Muscle of back (tissue), 13 donors: ENCODE results near the gene HDHD2. TPM values are rescaled to one million over a fixed set of nuclear protein-coding genes. Genes with fewer than 3 reads are reported as not detected.
A peak's percentile ranks its signal among the peaks of the same experiment; 100 is the strongest.
"Not testable (repeated sequence)": the region's sequence is repeated elsewhere in the genome, so short reads cannot be mapped to it uniquely, and the experiment has no call there.

Source experiments
- DNase-seq, 3 donors: peaks; one replicate each; pipeline versions ENCODE4 v3.0.0 to v3.0.0-alpha.2; 2013
- long read RNA-seq, 9 donors: transcript quantifications; one replicate each; lab custom pipeline, GENCODE V29; 2026
- polyA plus RNA-seq, 10 donors: library from polyadenylated mRNA; unstranded; fragments of 120-200 nt; gene quantifications; one replicate each; pipeline ENCODE4 v1.2.1, GENCODE V29; 2013; ENCODE audit not compliant: insufficient read length in 10 of 10

HDHD2 gene, protein sequence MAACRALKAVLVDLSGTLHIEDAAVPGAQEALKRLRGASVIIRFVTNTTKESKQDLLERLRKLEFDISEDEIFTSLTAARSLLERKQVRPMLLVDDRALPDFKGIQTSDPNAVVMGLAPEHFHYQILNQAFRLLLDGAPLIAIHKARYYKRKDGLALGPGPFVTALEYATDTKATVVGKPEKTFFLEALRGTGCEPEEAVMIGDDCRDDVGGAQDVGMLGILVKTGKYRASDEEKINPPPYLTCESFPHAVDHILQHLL
- polyA plus RNA-seq = 10 to 100 TPM; 17.4 to 30.2 (median 24.0) TPM
- long read RNA-seq, donor 1, transcript HDHD2-201 (7 exons, 2,212 nt) = major isoform, 5 of 9 reads
- long read RNA-seq, donor 1, partial matches to known transcripts = 0 of 9 reads
- long read RNA-seq, donor 1, other reads (novel, unspliced or antisense) = 0 of 9 reads
- long read RNA-seq, donor 2, transcript HDHD2-201 (7 exons, 2,212 nt) = major isoform, 6 of 6 reads
- long read RNA-seq, donor 2, partial matches to known transcripts = 0 of 6 reads
- long read RNA-seq, donor 2, other reads (novel, unspliced or antisense) = 0 of 6 reads
- long read RNA-seq, donor 3 = 0 reads
- long read RNA-seq, donor 4, partial matches to known transcripts = 0 of 8 reads
- long read RNA-seq, donor 4, other reads (novel, unspliced or antisense) = 0 of 8 reads
- long read RNA-seq, donor 5, transcript HDHD2-201 (7 exons, 2,212 nt) = major isoform, 11 of 14 reads
- long read RNA-seq, donor 5, partial matches to known transcripts = 0 of 14 reads
- long read RNA-seq, donor 5, other reads (novel, unspliced or antisense) = 0 of 14 reads
- long read RNA-seq, donor 6, transcript HDHD2-201 (7 exons, 2,212 nt) = major isoform, 8 of 12 reads
- long read RNA-seq, donor 6, partial matches to known transcripts = 0 of 12 reads
- long read RNA-seq, donor 6, other reads (novel, unspliced or antisense) = 0 of 12 reads
- long read RNA-seq, donor 7, partial matches to known transcripts = 0 of 3 reads
- long read RNA-seq, donor 7, other reads (novel, unspliced or antisense) = 0 of 3 reads
- long read RNA-seq, donor 8, partial matches to known transcripts = 0 of 4 reads
- long read RNA-seq, donor 8, other reads (novel, unspliced or antisense) = 0 of 4 reads
- long read RNA-seq, donor 9, partial matches to known transcripts = 0 of 1 reads
- long read RNA-seq, donor 9, other reads (novel, unspliced or antisense) = 0 of 1 reads

DNA sequence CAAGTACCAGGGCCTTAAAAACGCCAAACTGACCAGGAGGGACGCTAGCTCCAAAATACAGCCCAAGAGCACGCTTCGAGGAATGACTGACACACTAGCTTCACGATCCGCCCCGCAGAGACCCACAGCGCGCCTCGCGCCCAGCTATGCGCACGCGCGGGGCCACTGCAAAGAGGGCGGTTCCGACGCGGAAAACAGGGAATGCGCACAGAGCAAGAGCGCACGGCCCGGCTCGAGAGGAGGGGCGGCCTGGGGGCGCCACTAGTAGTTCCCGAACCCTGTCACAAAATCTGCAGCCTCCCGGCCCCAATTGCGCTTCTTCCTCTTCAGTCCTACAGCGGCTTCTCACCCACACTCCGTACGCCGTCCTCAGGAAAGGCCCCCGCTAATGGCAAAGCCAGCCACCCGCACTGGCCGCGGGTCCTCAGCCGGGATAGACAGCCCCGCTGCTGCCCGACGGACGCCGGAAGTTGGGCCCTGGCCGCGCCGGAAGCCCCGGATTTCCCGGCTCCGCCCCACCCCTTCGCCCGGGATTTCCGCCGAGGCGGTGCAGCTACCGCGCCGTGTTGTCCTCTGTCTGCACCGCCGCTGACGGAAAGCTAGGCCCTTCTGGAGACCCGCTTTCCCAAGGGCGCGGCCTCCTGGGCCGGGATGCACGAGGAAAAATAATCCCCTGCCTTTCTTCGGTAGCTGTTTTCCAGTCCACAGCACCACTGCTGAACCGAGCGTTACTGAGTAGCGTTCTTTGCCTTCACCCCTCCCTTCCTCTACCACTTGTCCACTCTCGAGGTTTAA is at the start of gene HDHD2:
Gene HDHD2, minus strand, starts transcription at position 472 of the 795 bp plus-strand sequence. CDS start 14,061 bp downstream, outside the sequence.
- DNase-seq = peak; percentile 79 to 97 (median 93)

GRCh38 chr18:47195961-47196360 is 45.7 kb upstream of the HDHD2 start:
- DNase-seq = not testable (repeated sequence)

DNA sequence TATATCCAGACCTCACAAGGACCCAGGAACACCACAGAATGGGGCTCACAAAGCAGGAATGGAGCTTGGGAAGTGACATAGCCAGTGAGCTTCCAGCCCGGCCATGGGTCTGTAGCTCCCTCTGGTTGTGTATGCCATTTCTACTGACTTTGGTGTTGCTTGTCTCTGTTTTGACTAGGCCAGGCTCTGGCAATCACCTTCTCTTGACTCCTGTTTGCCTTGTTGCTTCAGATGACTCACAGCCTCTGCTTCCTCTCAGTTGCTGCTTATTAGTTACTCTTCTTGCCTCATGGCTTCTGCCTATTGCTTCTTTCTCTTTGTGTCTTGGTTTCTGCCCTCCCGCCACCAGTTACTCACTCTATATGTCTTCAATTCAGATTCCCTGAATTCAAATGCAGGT is 41.7 kb upstream of the HDHD2 start:
- no peak for DNase-seq

DNA sequence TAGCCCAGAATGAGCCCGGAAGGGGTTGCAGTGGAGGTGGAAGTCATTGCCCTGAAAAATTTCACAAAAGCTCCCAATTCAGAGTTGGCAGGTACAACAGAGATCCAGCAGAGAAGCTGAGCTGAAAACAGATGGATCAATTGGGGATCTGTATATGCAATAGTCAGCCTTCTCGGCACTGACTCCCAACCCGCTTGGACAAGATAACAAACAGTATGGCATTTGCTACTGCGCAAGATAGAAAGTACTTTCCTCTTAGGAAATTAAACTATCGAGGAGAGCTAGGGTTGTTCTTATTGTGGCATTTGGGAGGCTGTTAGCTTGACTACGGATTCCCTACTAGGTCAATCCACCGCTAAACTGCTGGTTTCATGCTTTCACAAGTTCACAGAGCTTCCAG is 37.4 kb upstream of the HDHD2 start:
- DNase-seq = no peak

GRCh38 chr18:47184419-47185050 is 34.2 kb upstream of the HDHD2 start:
- DNase-seq = peak in 1 of 3 donors; percentile 23

DNA sequence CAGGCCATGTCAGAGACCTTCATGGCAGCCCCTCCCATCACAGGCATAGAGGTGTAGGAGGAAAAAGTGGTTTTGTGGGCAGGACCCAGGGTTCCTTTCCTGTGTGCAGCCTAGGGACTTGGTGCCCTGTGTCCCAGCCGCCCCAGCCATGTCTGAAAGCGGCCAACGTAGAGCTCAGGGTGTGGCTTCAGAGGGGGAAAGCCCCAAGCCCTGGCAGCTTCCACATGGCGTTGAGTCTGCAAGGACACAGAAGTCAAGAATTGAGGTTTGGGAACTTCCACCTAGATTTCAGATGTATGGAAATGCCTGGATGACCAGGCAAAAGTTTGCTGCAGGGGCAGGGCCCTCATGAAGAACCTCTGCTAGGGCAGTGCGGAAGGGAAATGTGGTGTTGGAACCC is 31.9 kb upstream of the HDHD2 start:
- not testable (repeated sequence) for DNase-seq

GRCh38 chr18:47180765-47181164 is 30.5 kb upstream of the HDHD2 start:
- no peak for DNase-seq

- DNase-seq = peak; percentile 26 to 83 (median 72)
These were observed 29.2 kb upstream of the HDHD2 start for GRCh38 chr18:47179520-47179919.

- peak; percentile 89 to 96 (median 90) for DNase-seq
These were observed 25.7 kb upstream of the HDHD2 start, which contains the start of gene IER3IP1 for GRCh38 chr18:47175898-47176575. IER3IP1 (minus strand) TSS chr18:47176364; CDS start chr18:47176277, 87 bp downstream.

- DNase-seq = peak in 1 of 3 donors; percentile 29
These were observed 25.1 kb upstream of the HDHD2 start for GRCh38 chr18:47175283-47175897.

- no peak for DNase-seq
These were observed 24.3 kb upstream of the HDHD2 start for GRCh38 chr18:47174545-47175116.

- no peak for DNase-seq
These were observed 22.2 kb upstream of the HDHD2 start for GRCh38 chr18:47172476-47172875.

GRCh38 chr18:47168913-47169312 is 18.6 kb upstream of the HDHD2 start:
- DNase-seq = no peak

DNA sequence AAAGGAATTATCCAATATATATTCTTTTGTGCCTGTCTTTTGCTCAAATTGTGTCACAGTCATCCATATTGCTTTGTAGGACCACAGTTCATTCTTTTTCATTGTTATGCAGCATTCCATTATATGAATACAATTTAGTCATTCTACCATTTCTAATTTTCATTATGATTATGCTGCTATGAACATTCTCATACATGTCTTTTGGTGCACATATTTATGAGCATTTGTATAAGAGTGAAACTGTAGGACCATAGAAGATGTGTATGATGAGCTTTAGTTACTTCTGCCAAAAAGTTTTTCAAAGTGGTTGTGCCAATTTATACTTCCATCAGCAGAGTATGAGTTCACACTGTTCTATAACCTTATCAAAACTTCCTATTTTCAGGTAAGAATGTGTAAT is 18.2 kb upstream of the HDHD2 start:
- DNase-seq = no peak

DNA sequence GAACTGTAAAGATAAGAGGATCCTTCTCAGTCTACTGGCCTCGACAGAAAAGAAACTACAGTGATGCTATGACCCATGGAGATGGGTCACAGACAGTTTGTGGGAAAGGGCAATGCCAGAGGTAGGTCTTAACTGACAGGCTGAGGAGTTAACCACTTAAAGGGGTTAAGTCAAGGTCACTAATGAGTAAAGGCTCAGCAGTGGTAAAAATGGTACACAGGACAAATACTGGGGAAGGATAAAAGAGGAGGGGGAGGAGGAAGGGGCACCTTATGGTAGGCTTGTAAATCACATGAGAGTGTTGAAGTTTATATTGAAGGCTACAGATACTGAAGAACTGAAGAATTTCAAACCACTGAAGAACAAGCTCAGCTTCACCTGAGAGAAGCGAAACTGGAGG is 16.0 kb upstream of the HDHD2 start:
- DNase-seq = no peak

GRCh38 chr18:47163241-47163640 is 12.9 kb upstream of the HDHD2 start:
- peak in 1 of 3 donors; percentile 23 for DNase-seq

DNA sequence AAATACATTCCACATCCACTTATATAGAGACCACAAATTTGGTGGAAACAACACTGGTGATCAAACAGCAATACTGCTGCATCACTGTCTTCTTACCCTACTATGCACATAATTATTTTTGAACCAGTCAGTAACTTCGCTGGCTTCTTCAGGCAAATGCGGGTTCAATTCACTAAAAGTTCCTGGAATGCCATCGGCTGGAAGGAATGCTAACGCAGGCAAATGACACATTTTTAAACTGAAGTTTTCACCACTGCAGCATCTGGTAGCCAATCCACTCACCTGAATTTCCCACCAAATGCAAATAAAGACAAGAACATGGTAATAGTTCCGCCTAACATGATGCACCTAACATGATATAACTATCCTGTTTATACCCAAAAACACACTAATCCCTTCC is 10.0 kb upstream of the HDHD2 start:
- DNase-seq = no peak

DNA sequence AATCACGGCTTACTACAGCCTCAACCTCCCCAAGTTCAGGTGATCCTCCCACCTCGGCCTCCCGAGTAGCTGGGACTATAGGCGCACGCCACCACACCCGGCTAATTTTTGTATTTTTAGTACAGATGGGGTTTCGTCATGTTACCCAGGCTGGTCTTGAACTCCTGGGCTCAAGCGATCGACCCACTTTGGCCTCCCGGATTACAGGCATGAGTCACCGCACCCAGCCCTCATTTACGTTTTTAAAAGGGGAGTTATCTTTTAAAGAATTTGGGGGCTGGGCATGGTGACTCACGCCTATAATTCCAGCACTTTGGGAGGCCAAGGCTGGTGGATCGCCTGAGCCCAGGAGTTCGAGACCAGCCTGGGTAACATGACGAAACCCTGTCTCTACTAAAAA is 8.1 kb upstream of the HDHD2 start:
- not testable (repeated sequence) for DNase-seq

GRCh38 chr18:47151439-47151838 is 1.1 kb upstream of the HDHD2 start:
- DNase-seq = no peak
